Stimulated activated naive CD8-positive, alpha-beta T cell treated with anti-CD3 and anti-CD28 coated beads, Interleukin-15, Interleukin-2, amounts not matched to agents 100 ng/mL and 50 ng/mL, for 24 hours (primary cell): ENCODE measurements around the gene OSBPL5.

Source experiments
- H3K27ac Mint-ChIP-seq: one replicate; pipeline ENCODE4 v1.8.0; 2021; ENCODE audit warnings: mild to moderate bottlenecking, mixed read lengths
- H3K27me3 Mint-ChIP-seq: one replicate; pipeline ENCODE4 v1.8.0; 2021; ENCODE audit warnings: mixed read lengths
- H3K36me3 Mint-ChIP-seq: one replicate; pipeline ENCODE4 v1.8.0; 2021; ENCODE audit warnings: low read depth, mixed read lengths
- H3K4me1 Mint-ChIP-seq: one replicate; pipeline ENCODE4 v1.8.0; 2021; ENCODE audit warnings: low read depth, mixed read lengths
- H3K4me3 Mint-ChIP-seq: one replicate; pipeline ENCODE4 v1.8.0; 2021; ENCODE audit warnings: mild to moderate bottlenecking, mixed read lengths
- H3K9me3 Mint-ChIP-seq: one replicate; pipeline ENCODE4 v1.8.0; 2021; ENCODE audit warnings: mixed read lengths

OSBPL5 gene

DNA sequence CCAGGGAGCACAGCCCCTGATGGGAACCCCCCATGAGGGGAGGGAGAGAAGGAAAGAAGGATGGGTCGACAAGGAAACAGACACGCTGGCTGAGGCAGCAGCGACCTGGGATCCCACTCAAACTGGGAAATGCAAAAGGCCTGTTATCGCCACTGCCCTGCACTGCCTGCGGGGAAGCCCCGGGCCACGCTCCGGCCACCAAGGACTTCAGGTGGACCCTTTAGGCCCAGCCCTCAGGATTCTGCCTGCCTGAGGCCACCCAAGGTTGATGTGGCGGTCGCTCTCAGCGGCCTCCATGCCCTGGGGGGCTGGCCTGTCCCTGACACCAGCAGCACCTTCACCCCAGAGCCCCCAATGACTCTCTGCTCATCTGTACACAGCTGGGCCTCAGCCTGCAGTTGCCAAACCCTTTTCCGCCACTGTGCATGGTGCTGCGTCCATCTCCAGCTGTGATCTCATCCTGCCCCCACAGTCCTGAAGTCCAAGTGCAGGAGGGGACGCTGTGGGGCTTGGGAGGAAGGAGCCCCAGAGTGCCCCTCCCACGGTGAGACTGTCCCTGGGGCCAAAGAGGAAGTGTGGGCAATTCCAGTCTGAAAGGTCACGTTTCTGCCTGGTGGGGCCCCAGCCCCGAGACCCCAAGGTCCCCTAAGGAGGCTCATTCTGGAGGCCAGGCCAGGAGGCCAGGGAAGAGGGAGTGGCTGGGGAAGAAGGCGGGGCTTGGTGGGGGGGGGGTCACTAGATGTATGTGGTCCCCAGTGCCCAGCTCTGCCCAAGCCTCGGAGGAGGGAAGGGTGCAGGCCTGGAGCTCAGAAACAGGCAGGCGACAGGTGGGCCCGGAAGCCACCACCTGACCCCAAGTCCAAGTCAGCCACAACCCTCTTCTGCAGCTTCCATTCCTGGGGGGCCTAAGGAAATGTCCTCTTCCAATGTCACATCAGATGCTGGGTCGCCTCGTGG, 31.6 kb downstream of the OSBPL5 start:
- Mint-ChIP-seq H3K4me3 (no peak overlapping the region), H3K4me1 (peaks cover 19% of the 10 kb centered on the region), H3K9me3 (no peaks in the 10 kb centered on the region), H3K36me3 (no peaks in the 10 kb centered on the region), H3K27me3 (no peaks in the 10 kb centered on the region), H3K27ac (no peak overlapping the region)

DNA sequence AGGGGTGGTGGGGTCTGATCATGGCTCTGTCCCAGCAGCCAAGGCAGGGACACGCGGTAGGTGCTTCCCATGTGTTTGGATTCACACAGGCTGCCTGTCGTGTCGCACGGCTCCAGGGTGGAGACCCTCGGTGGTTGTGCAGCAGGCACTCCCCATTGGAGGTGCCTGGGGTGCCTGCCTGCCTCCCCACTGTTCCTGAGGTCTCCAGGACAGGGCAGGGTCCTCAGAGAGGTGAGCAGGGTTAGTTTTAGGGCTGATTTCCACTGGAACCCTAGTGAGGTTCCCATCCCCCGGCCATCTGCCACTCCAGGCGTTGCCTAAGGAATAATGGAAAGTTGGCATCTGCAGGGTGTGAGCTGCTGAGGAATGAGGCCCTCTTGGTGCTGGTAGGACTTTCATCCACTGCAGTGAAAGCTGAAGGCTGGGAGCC, 32.3 kb downstream of the OSBPL5 start:
- peaks cover 19% of the 10 kb centered on the region for H3K4me1 Mint-ChIP-seq
- no peaks in the 10 kb centered on the region for H3K27me3 Mint-ChIP-seq
- H3K27ac Mint-ChIP-seq = no peak overlapping the region
- H3K9me3 Mint-ChIP-seq = no peaks in the 10 kb centered on the region
- H3K4me3 Mint-ChIP-seq = no peak overlapping the region
- H3K36me3 Mint-ChIP-seq = no peaks in the 10 kb centered on the region

GRCh38 chr11:3132271-3132781, 32.8 kb downstream of the OSBPL5 start:
- no peaks in the 10 kb centered on the region for H3K27me3 Mint-ChIP-seq
- no peaks in the 10 kb centered on the region for H3K36me3 Mint-ChIP-seq
- peaks cover 19% of the 10 kb centered on the region for H3K4me1 Mint-ChIP-seq
- H3K27ac Mint-ChIP-seq = no peak overlapping the region
- no peaks in the 10 kb centered on the region for H3K9me3 Mint-ChIP-seq
- no peak overlapping the region for H3K4me3 Mint-ChIP-seq

GRCh38 chr11:3131330-3131941, 33.7 kb downstream of the OSBPL5 start:
- H3K27ac Mint-ChIP-seq = no peak overlapping the region
- no peaks in the 10 kb centered on the region for H3K36me3 Mint-ChIP-seq
- no peaks in the 10 kb centered on the region for H3K9me3 Mint-ChIP-seq
- H3K4me1 Mint-ChIP-seq = peaks cover 12% of the 10 kb centered on the region
- no peak overlapping the region for H3K4me3 Mint-ChIP-seq
- no peaks in the 10 kb centered on the region for H3K27me3 Mint-ChIP-seq

GRCh38 chr11:3130269-3131071, 34.6 kb downstream of the OSBPL5 start:
- Mint-ChIP-seq H3K4me1 (peaks cover 3% of the 10 kb centered on the region), H3K9me3 (no peaks in the 10 kb centered on the region)

GRCh38 chr11:3129591-3130268, 35.4 kb downstream of the OSBPL5 start:
- Mint-ChIP-seq H3K36me3 (no peaks in the 10 kb centered on the region), H3K4me1 (no peaks in the 10 kb centered on the region), H3K4me3 (no peak overlapping the region), H3K27me3 (no peaks in the 10 kb centered on the region), H3K9me3 (no peaks in the 10 kb centered on the region), H3K27ac (no peak overlapping the region)

More at GRCh38 chr11:3130269-3131071, 34.6 kb downstream of the OSBPL5 start:
- Mint-ChIP-seq H3K27ac (no peak overlapping the region), H3K4me3 (no peak overlapping the region), H3K36me3 (no peaks in the 10 kb centered on the region), H3K27me3 (no peaks in the 10 kb centered on the region)

- Mint-ChIP-seq H3K9me3 (no peaks in the 10 kb centered on the region), H3K4me3 (no peak overlapping the region), H3K4me1 (no peaks in the 10 kb centered on the region), H3K27ac (no peak overlapping the region), H3K27me3 (no peaks in the 10 kb centered on the region), H3K36me3 (no peaks in the 10 kb centered on the region)
Measured at GRCh38 chr11:3129181-3129590, 35.9 kb downstream of the OSBPL5 start.

GRCh38 chr11:3128356-3129180, 36.5 kb downstream of the OSBPL5 start:
- H3K4me3 Mint-ChIP-seq = no peak overlapping the region
- no peaks in the 10 kb centered on the region for H3K36me3 Mint-ChIP-seq
- no peaks in the 10 kb centered on the region for H3K9me3 Mint-ChIP-seq
- H3K27ac Mint-ChIP-seq = no peak overlapping the region
- no peaks in the 10 kb centered on the region for H3K4me1 Mint-ChIP-seq
- H3K27me3 Mint-ChIP-seq = no peaks in the 10 kb centered on the region

DNA sequence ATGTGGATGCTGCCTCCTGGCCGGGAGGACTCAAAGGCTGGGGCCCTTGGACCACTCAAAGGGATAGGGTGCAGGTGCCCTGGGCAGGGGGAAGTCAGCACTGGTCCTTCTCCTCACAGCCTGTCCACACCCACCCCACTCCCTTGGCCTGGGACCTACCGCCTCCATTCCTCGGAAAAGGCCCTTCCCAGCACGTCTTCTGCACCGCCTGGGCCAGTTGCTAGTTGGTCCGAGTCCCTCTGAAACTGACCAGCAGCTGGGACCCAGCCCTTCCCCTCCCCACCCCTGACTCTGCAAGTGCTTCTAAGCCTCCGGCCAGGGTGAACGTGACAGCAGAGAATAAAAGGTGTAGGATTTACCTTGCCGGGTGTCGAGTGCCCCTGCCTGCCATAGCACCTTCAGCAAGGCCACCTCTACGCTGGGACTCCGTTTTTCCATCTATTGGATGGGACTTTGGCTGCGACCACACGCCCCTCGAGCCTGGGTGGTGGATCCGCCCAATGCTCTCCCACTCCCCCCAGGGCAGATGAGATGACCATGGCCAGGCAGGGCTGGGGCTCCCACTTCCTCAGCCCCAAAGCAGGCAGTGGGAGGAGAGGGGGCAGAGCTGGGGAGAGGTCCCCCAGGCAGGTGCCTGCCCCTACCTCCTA, 37.3 kb downstream of the OSBPL5 start:
- H3K4me1 Mint-ChIP-seq = no peaks in the 10 kb centered on the region
- H3K27ac Mint-ChIP-seq = no peak overlapping the region
- no peak overlapping the region for H3K4me3 Mint-ChIP-seq

DNA sequence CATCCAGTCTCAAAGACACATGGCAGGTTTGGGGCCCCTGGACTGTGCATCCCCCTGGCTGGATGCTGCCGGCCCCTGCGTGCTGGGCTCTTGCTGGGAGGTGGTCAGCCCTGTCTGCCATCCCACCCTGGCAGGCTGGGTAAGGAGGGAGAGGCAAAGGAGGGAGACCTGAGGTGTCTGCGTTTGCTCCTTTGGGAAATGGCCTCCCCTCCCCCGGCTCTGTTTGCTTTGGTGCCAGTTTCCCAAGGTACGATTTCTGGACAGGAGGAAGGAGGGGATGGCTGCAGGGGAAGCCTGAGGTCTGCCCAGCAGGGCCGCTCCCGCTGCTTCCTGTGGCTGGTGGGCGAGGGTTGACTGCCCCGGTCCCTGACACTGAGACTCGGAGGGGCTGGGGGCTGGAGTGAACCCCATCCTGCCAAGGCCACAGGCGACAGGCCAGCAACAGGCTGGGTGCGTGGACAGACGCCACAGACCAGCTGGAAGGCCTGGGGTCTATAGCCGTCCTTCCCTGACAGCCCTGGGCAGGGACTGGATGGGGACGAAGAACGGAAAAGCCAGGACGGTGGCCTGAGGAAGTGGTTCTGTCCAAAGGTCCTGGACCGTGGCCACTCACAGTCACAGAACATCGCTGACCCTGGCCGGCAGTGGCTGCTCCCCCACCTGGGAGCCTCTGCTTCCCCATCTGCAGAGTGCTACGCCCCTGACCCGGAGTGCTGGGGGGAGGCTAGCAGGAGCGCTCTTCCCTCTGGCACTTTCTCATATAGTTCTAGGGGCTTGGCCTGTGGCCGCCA, 38.0 kb downstream of the OSBPL5 start:
- Mint-ChIP-seq H3K36me3 (no peaks in the 10 kb centered on the region), H3K4me1 (no peaks in the 10 kb centered on the region), H3K27me3 (no peaks in the 10 kb centered on the region), H3K4me3 (no peak overlapping the region), H3K9me3 (no peaks in the 10 kb centered on the region), H3K27ac (no peak overlapping the region)

More for the DNA sequence above, 37.3 kb downstream of the OSBPL5 start:
- H3K27me3 Mint-ChIP-seq = no peaks in the 10 kb centered on the region
- no peaks in the 10 kb centered on the region for H3K36me3 Mint-ChIP-seq
- no peaks in the 10 kb centered on the region for H3K9me3 Mint-ChIP-seq

GRCh38 chr11:3126207-3126865, 38.8 kb downstream of the OSBPL5 start:
- no peak overlapping the region for H3K27ac Mint-ChIP-seq
- no peaks in the 10 kb centered on the region for H3K9me3 Mint-ChIP-seq
- no peak overlapping the region for H3K4me3 Mint-ChIP-seq
- no peaks in the 10 kb centered on the region for H3K4me1 Mint-ChIP-seq
- H3K27me3 Mint-ChIP-seq = no peaks in the 10 kb centered on the region
- H3K36me3 Mint-ChIP-seq = no peaks in the 10 kb centered on the region

- H3K27ac Mint-ChIP-seq = no peak overlapping the region
Measured at GRCh38 chr11:3124821-3125220, 40.3 kb downstream of the OSBPL5 start.

More at GRCh38 chr11:3124821-3125220, 40.3 kb downstream of the OSBPL5 start:
- Mint-ChIP-seq H3K4me3 (no peak overlapping the region), H3K27me3 (no peaks in the 10 kb centered on the region), H3K9me3 (no peaks in the 10 kb centered on the region), H3K4me1 (no peaks in the 10 kb centered on the region), H3K36me3 (no peaks in the 10 kb centered on the region)
